Endothelial cell (in vitro differentiated cells): Measurements from ENCODE around the gene CNKSR3. TPM values are rescaled to one million over a fixed set of nuclear protein-coding genes. Genes with fewer than 3 reads are reported as not detected.
"Not testable (repeated sequence)": the region's sequence is repeated elsewhere in the genome, so short reads cannot be mapped to it uniquely, and the experiment has no call there.

Experiments
- DNase-seq: peaks from one replicate; pipeline ENCODE4 v3.0.0; 2021; ENCODE audit warnings: low spot score
- H3K27ac Mint-ChIP-seq: one replicate; pipeline ENCODE4 v1.8.0; 2021; ENCODE audit warnings: mixed read lengths, inconsistent platforms; ENCODE audit not compliant: unreplicated experiment
- H3K27me3 Mint-ChIP-seq: one replicate; pipeline ENCODE4 v1.8.0; 2021; ENCODE audit warnings: mild to moderate bottlenecking, moderate library complexity, mixed read lengths, inconsistent platforms; ENCODE audit not compliant: unreplicated experiment
- H3K36me3 Mint-ChIP-seq: one replicate; pipeline ENCODE4 v1.8.0; 2021; ENCODE audit warnings: mild to moderate bottlenecking, low read depth, mixed read lengths, inconsistent platforms; ENCODE audit not compliant: unreplicated experiment
- H3K4me1 Mint-ChIP-seq: one replicate; pipeline ENCODE4 v1.8.0; 2021; ENCODE audit warnings: mild to moderate bottlenecking, mixed read lengths, inconsistent platforms; ENCODE audit not compliant: unreplicated experiment
- H3K4me3 Mint-ChIP-seq: one replicate; pipeline ENCODE4 v1.8.0; 2021; ENCODE audit warnings: mild to moderate bottlenecking, mixed read lengths, inconsistent platforms; ENCODE audit not compliant: unreplicated experiment
- H3K9me3 Mint-ChIP-seq: one replicate; pipeline ENCODE4 v1.8.0; 2021; ENCODE audit warnings: mixed read lengths, inconsistent platforms; ENCODE audit not compliant: unreplicated experiment
- CTCF ChIP-seq: fragments of 200-600 bp; sonication (generic); IDR thresholded peaks from one replicate; pipeline ENCODE4 v1.5.0; 2021; ENCODE audit warnings: antibody characterized with exemption; ENCODE audit not compliant: unreplicated experiment
- total RNA-seq: library from RNA; stranded (reverse); fragmentation: NEBNext Ultra II Directional; extraction: Animal tissue kit (Norgen Biotek cat#: 25700); gene quantifications from one replicate; pipeline ENCODE4 v1.2.1, GENCODE V29; 2021; ENCODE audit not compliant: unreplicated experiment

The CNKSR3 gene
- total RNA-seq, 1 donor from 2014 or later, result 9.7 TPM

GRCh38 chr6:154550779-154551178 is 40.3 kb upstream of the CNKSR3 start:
- Mint-ChIP-seq H3K27me3 (peaks cover 5% of the 10 kb centered on the region), H3K4me1 (no peaks in the 10 kb centered on the region), H3K9me3 (no peaks in the 10 kb centered on the region), H3K4me3 (no peak overlapping the region), H3K36me3 (no peaks in the 10 kb centered on the region), H3K27ac (no peak overlapping the region)
- TF ChIP-seq CTCF, result no peak
- no peak for DNase-seq

- peaks cover 5% of the 10 kb centered on the region for H3K27me3 Mint-ChIP-seq
- no peaks in the 10 kb centered on the region for H3K9me3 Mint-ChIP-seq
- DNase-seq, result no peak
- no peak overlapping the region for H3K27ac Mint-ChIP-seq
- H3K4me1 Mint-ChIP-seq, result no peaks in the 10 kb centered on the region
- no peak for TF ChIP-seq CTCF
- no peak overlapping the region for H3K4me3 Mint-ChIP-seq
- H3K36me3 Mint-ChIP-seq, result no peaks in the 10 kb centered on the region
These were observed 38.7 kb upstream of the CNKSR3 start for GRCh38 chr6:154549179-154549578.

GRCh38 chr6:154548130-154548830 is 37.8 kb upstream of the CNKSR3 start:
- Mint-ChIP-seq H3K27me3 (peaks cover 5% of the 10 kb centered on the region), H3K27ac (no peak overlapping the region), H3K36me3 (no peaks in the 10 kb centered on the region), H3K9me3 (no peaks in the 10 kb centered on the region), H3K4me3 (no peak overlapping the region), H3K4me1 (no peaks in the 10 kb centered on the region)
- no peak for TF ChIP-seq CTCF
- no peak for DNase-seq

- DNase-seq, result no peak
- Mint-ChIP-seq H3K9me3 (no peaks in the 10 kb centered on the region), H3K4me3 (no peak overlapping the region), H3K4me1 (peaks cover 7% of the 10 kb centered on the region), H3K27ac (no peak overlapping the region), H3K36me3 (no peaks in the 10 kb centered on the region), H3K27me3 (no peaks in the 10 kb centered on the region)
- no peak for TF ChIP-seq CTCF
These were observed 33.1 kb upstream of the CNKSR3 start for GRCh38 chr6:154543628-154544027.

- Mint-ChIP-seq H3K36me3 (no peaks in the 10 kb centered on the region), H3K9me3 (no peaks in the 10 kb centered on the region), H3K27ac (no peak overlapping the region), H3K27me3 (no peaks in the 10 kb centered on the region), H3K4me3 (no peak overlapping the region), H3K4me1 (peaks cover 7% of the 10 kb centered on the region)
- TF ChIP-seq CTCF, result no peak
- no peak for DNase-seq
These were observed 32.3 kb upstream of the CNKSR3 start for GRCh38 chr6:154542747-154543146.

- H3K27ac Mint-ChIP-seq, H3K4me3 Mint-ChIP-seq, H3K36me3 Mint-ChIP-seq: not testable (repeated sequence)
These were observed 31.4 kb upstream of the CNKSR3 start for GRCh38 chr6:154541837-154542236.

More at GRCh38 chr6:154541837-154542236, 31.4 kb upstream of the CNKSR3 start:
- not testable (repeated sequence) for H3K4me1 Mint-ChIP-seq, H3K9me3 Mint-ChIP-seq, H3K27me3 Mint-ChIP-seq, DNase-seq
